Measurements from ENCODE around the gene CATSPERZ. TPM values are rescaled to one million over a fixed set of nuclear protein-coding genes. Genes with fewer than 3 reads are reported as not detected.

Gene CATSPERZ
- total and polyA plus RNA-seq, 9 of the 15 experiments (the other 6 are each of a cell fraction or from before 2014, with no cell fraction given), result 0.86 to 8.5 (median 3.5) TPM

DNA sequence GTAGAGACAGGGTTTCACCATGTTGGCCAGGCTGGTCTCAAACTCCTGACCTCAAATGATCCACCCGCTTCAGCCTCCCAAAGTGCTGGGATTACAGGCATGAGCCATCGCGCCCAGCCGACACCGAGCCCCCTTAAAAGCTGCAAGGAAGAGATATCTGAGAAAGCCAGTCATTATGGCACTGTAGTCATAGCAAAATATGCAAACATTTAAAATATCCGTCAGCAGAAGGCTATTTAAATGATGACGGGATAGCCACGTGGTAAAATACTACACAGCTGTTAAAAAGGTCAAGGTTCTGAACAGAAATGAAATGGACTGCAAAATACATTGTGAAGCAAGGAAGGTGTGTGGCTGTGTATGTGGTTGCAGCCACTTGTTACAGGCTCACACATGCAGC is 33.4 kb downstream of the CATSPERZ start (continued):
- TF ChIP-seq ATF7 (IDR thresholded peaks at IDR 0.05) (no peak), SNRNP70 (optimal IDR thresholded peaks at IDR 0.05; ENCODE audit: low read depth, low read length) (no peak), RAD51 (IDR thresholded peaks at IDR 0.05; ENCODE audit: borderline replicate concordance, low read depth) (peak; percentile 10; the same call in 1 of the 2 replicates), MAFK (IDR thresholded peaks at IDR 0.05; ENCODE audit: low read length) (no peak), ZNF239 (CRISPR knock-in tag; IDR thresholded peaks at IDR 0.05) (no peak), SIRT6 (IDR thresholded peaks at IDR 0.05; ENCODE audit: low read depth, low read length) (no peak), ZNF384 (IDR thresholded peaks at IDR 0.05; ENCODE audit: low read depth, low read length) (no peak), RB1 (IDR thresholded peaks at IDR 0.05; ENCODE audit: low read depth) (no peak), WHSC1 (IDR thresholded peaks at IDR 0.05; ENCODE audit: low read length) (no peak), RCOR1 (IDR thresholded peaks at IDR 0.05; ENCODE audit: borderline replicate concordance in 1 of 2, low read depth in 2 of 2, low read length in 2 of 2) (no peak), SMARCB1 (IDR thresholded peaks at IDR 0.05; ENCODE audit: insufficient read length, low read depth) (no peak), ZNF140 (CRISPR knock-in tag; IDR thresholded peaks at IDR 0.05) (no peak), OTX1 (CRISPR knock-in tag; IDR thresholded peaks at IDR 0.05) (no peak), SREBF1 (IDR thresholded peaks at IDR 0.05; ENCODE audit: borderline replicate concordance, low read depth, low read length) (no peak), GATAD2A (IDR thresholded peaks at IDR 0.05) (no peak), KDM4B (IDR thresholded peaks at IDR 0.05; ENCODE audit: borderline replicate concordance in 2 of 2, low read depth in 1 of 2) (no peak), FOXA3 (CRISPR knock-in tag; conservative IDR thresholded peaks at IDR 0.05 in 1 of 2, IDR thresholded peaks at IDR 0.05 in 1 of 2) (no peak), SMAD1 (IDR thresholded peaks at IDR 0.05; ENCODE audit: low read depth, low read length, partially characterized antibody) (no peak), FOXM1 (IDR thresholded peaks at IDR 0.05; ENCODE audit: low read depth) (peak; percentile 18; the same call in 1 of the 2 replicates), FOXM1 (CRISPR knock-in tag; IDR thresholded peaks at IDR 0.05; ENCODE audit: low read depth) (no peak), ZNF668 (CRISPR knock-in tag; IDR thresholded peaks at IDR 0.05) (no peak)
- TF ChIP-seq, protein P1, sequence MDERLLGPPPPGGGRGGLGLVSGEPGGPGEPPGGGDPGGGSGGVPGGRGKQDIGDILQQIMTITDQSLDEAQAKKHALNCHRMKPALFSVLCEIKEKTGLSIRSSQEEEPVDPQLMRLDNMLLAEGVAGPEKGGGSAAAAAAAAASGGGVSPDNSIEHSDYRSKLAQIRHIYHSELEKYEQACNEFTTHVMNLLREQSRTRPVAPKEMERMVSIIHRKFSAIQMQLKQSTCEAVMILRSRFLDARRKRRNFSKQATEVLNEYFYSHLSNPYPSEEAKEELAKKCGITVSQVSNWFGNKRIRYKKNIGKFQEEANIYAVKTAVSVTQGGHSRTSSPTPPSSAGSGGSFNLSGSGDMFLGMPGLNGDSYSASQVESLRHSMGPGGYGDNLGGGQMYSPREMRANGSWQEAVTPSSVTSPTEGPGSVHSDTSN (CRISPR knock-in tag; IDR thresholded peaks at IDR 0.05; ENCODE audit: low read depth), result no peak
- TF ChIP-seq, protein P1 (tag; conservative IDR thresholded peaks at IDR 0.05; ENCODE audit: low read depth), result no peak
- TF ChIP-seq, protein P2, sequence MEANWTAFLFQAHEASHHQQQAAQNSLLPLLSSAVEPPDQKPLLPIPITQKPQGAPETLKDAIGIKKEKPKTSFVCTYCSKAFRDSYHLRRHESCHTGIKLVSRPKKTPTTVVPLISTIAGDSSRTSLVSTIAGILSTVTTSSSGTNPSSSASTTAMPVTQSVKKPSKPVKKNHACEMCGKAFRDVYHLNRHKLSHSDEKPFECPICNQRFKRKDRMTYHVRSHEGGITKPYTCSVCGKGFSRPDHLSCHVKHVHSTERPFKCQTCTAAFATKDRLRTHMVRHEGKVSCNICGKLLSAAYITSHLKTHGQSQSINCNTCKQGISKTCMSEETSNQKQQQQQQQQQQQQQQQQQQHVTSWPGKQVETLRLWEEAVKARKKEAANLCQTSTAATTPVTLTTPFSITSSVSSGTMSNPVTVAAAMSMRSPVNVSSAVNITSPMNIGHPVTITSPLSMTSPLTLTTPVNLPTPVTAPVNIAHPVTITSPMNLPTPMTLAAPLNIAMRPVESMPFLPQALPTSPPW (CRISPR knock-in tag; IDR thresholded peaks at IDR 0.05), result no peak
- TF ChIP-seq, protein P3, sequence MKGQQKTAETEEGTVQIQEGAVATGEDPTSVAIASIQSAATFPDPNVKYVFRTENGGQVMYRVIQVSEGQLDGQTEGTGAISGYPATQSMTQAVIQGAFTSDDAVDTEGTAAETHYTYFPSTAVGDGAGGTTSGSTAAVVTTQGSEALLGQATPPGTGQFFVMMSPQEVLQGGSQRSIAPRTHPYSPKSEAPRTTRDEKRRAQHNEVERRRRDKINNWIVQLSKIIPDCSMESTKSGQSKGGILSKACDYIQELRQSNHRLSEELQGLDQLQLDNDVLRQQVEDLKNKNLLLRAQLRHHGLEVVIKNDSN (CRISPR knock-in tag; IDR thresholded peaks at IDR 0.05), result peak; percentile 58; the same call in 1 of the 2 replicates
- TF ChIP-seq, protein P4, sequence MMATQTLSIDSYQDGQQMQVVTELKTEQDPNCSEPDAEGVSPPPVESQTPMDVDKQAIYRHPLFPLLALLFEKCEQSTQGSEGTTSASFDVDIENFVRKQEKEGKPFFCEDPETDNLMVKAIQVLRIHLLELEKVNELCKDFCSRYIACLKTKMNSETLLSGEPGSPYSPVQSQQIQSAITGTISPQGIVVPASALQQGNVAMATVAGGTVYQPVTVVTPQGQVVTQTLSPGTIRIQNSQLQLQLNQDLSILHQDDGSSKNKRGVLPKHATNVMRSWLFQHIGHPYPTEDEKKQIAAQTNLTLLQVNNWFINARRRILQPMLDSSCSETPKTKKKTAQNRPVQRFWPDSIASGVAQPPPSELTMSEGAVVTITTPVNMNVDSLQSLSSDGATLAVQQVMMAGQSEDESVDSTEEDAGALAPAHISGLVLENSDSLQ (IDR thresholded peaks at IDR 0.05), result no peak
